Adrenal gland (tissue), 12 donors: Measurements from ENCODE around the gene GOLGA6C. TPM values are rescaled to one million over a fixed set of nuclear protein-coding genes. Genes with fewer than 3 reads are reported as not detected.
A peak's percentile ranks its signal among the peaks of the same experiment; 100 is the strongest.
"Not testable (repeated sequence)": the region's sequence is repeated elsewhere in the genome, so short reads cannot be mapped to it uniquely, and the experiment has no call there.

Source experiments
- DNase-seq, 7 donors: peaks; one replicate each; pipeline ENCODE4 v3.0.0-alpha.2; 2019 to 2020
- H3K27ac ChIP-seq, 5 donors: fragments of 200-600 bp; sonication (generic) in 4 of 5; 1 replicate in 3 of 5; 2 replicates in 2 of 5; pipeline versions ENCODE4 v1.5.1 to v1.8.0; 2016 to 2020; ENCODE audit warnings: mild to moderate bottlenecking in 1 of 5
- H3K27me3 ChIP-seq: fragments of 200-600 bp; 2 replicates; pipeline ENCODE4 v1.8.0; 2021
- H3K36me3 ChIP-seq, 2 donors: fragments of 200-600 bp; replicated peaks in 1 of 2; 1 replicate in 1 of 2; 2 replicates in 1 of 2; pipeline versions ENCODE4 v1.5.1 to v1.8.0; 2018 to 2022
- H3K4me1 ChIP-seq, 2 donors: fragments of 200-600 bp; replicated peaks in 1 of 2; 1 replicate in 1 of 2; 2 replicates in 1 of 2; pipeline versions ENCODE4 v1.5.1 to v1.8.0; 2018 to 2021
- H3K4me3 ChIP-seq, 4 donors: fragments of 200-600 bp; sonication (generic) in 3 of 4; one replicate each; pipeline ENCODE4 v1.5.1; 2016 to 2018
- H3K9me3 ChIP-seq, 3 donors: fragments of 200-600 bp; sonication (generic) in 1 of 3; replicated peaks in 1 of 3; 1 replicate in 2 of 3; 2 replicates in 1 of 3; pipeline versions ENCODE4 v1.5.1 to v1.8.0; 2016 to 2021
- WGBS, 4 donors: extraction: QIAGEN DNeasy Blood & Tissue Kit in 2 of 4; methylation state at CpG; one replicate each; pipeline versions ENCODE4 v1.1.5 to v1.1.7; 2013 to 2017; 5-methylcytosine and 5-hydroxymethylcytosine counted together
- intact Hi-C, 2 donors: fragments of 100-400 bp; cut with DNase I; formaldehyde crosslinking; loops; one replicate each; pipeline versions ENCODE4 v1.14.1 to v1.15.0; 2022 to 2023
- polyA plus RNA-seq, 3 donors: library from polyadenylated mRNA; stranded (reverse); fragments of 200-250 nt in 2 of 3; fragments of 350-450 nt in 1 of 3; fragmentation: Illumina TruSeq in 1 of 3; extraction: RNeasy Lipid Tissue Mini Kit (QIAGEN cat#74804) in 1 of 3; gene quantifications; one replicate each; pipeline ENCODE4 v1.2.3, GENCODE V29; 2013 to 2014
- total RNA-seq, 9 donors: library from RNA; depleted of rRNA in 4 of 9; stranded (reverse); fragments of >200 nt in 4 of 9; fragments of 120-200 nt in 1 of 9; fragmentation: NEBNext Ultra II Directional in 1 of 9; extraction: Animal tissue kit (Norgen Biotek cat#: 25700) in 1 of 9; gene quantifications; one replicate each; pipeline versions ENCODE4 v1.1.0 to v1.2.4, GENCODE V29; 2013 to 2023
- TF ChIP-seq, protein P1 (sequence below), 6 experiments: fragments of 450-650 bp in 4 of 6; fragments of 200-600 bp in 2 of 6; sonication (generic) in 1 of 6; IDR thresholded peaks; 1 replicate in 5 of 6; 2 replicates in 1 of 6; pipeline versions ENCODE4 v1.5.1 to v1.8.0; 2016 to 2021; ENCODE audit warnings: antibody characterized with exemption in 6 of 6, mild to moderate bottlenecking in 2 of 6, moderate library complexity in 1 of 6
- donor health status: healthy with polysubstance abuse.
- donor health status: Bipolar disorder and iron deficiency.
- donor health status: DM: yes; HTN: yes; CAD: no.
- donor health status: DM: no; HTN: no; CAD: no.
- donor health status: DM: no; HTN: no; CAD: no.
- donor health status: DM: yes; HTN: yes; CAD: no.

Gene GOLGA6C
- total and polyA plus RNA-seq, 12 donors: not detected

- H3K27ac ChIP-seq, H3K9me3 ChIP-seq, H3K27me3 ChIP-seq, H3K4me3 ChIP-seq, H3K4me1 ChIP-seq, H3K36me3 ChIP-seq, intact Hi-C loops: not testable (repeated sequence)
- TF ChIP-seq, protein P1, sequence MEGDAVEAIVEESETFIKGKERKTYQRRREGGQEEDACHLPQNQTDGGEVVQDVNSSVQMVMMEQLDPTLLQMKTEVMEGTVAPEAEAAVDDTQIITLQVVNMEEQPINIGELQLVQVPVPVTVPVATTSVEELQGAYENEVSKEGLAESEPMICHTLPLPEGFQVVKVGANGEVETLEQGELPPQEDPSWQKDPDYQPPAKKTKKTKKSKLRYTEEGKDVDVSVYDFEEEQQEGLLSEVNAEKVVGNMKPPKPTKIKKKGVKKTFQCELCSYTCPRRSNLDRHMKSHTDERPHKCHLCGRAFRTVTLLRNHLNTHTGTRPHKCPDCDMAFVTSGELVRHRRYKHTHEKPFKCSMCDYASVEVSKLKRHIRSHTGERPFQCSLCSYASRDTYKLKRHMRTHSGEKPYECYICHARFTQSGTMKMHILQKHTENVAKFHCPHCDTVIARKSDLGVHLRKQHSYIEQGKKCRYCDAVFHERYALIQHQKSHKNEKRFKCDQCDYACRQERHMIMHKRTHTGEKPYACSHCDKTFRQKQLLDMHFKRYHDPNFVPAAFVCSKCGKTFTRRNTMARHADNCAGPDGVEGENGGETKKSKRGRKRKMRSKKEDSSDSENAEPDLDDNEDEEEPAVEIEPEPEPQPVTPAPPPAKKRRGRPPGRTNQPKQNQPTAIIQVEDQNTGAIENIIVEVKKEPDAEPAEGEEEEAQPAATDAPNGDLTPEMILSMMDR (IDR thresholded peaks at IDR 0.05): peak; percentile 38 to 72 (median 61)
- peak; percentile 85 to 97 (median 92) for DNase-seq
- 47 to 66% (median 62%) methylated on average over 4 to 5 of the region's 5 CpGs for WGBS, 4 donors
Observed at GRCh38 chr15:75274509-75275107, 16.5 kb downstream of the GOLGA6C start.

DNA sequence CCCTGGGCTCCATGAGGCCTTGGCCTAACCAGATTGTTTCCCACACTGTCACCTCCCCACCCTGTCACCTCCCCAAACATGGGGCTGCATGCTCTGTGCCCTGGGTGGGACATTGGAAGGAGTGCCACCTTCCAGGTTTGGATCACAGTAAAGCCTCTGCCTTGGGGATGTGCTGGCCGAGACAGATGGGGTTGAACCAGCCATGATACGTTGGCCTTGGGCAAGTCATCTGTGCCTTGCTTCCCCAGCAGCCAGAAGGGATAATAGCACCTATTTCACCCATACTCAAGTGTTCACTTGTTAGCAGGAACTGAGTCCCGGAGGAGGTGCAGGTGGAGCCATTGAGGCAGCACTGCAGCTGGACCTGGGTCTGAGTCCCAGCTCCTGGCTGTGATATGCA is 17.5 kb downstream of the GOLGA6C start:
- H3K27me3 ChIP-seq, H3K4me3 ChIP-seq, H3K27ac ChIP-seq, H3K9me3 ChIP-seq, H3K4me1 ChIP-seq, intact Hi-C loops, H3K36me3 ChIP-seq: not testable (repeated sequence)
- WGBS, 4 donors: 66 to 81% (median 70%) methylated on average over 3 of the region's 3 CpGs
- peak in 2 of 7 donors; percentile 1 to 20 for DNase-seq

GRCh38 chr15:75278497-75278896 is 20.4 kb downstream of the GOLGA6C start:
- DNase-seq, intact Hi-C loops, H3K4me1 ChIP-seq, H3K27me3 ChIP-seq, H3K27ac ChIP-seq, H3K9me3 ChIP-seq, H3K4me3 ChIP-seq, H3K36me3 ChIP-seq: not testable (repeated sequence)
- 86% methylated on average over 1 of the region's 1 CpG; no CpG with 5 or more reads in 3 of the 4 donors for WGBS, 4 donors

- H3K9me3 ChIP-seq, H3K4me1 ChIP-seq, H3K27me3 ChIP-seq, H3K27ac ChIP-seq, H3K36me3 ChIP-seq, intact Hi-C loops, H3K4me3 ChIP-seq: not testable (repeated sequence)
- peak in 1 of 7 donors; percentile 46 for DNase-seq
- 66% methylated on average over 2 of the region's 7 CpGs; no CpG with 5 or more reads in 3 of the 4 donors for WGBS, 4 donors
Observed at GRCh38 chr15:75282572-75282971, 24.4 kb downstream of the GOLGA6C start, which contains the start of gene GOLGA6D. Gene GOLGA6D (plus strand): TSS chr15:75282835. CDS start chr15:75282876, 41 bp downstream.

DNA sequence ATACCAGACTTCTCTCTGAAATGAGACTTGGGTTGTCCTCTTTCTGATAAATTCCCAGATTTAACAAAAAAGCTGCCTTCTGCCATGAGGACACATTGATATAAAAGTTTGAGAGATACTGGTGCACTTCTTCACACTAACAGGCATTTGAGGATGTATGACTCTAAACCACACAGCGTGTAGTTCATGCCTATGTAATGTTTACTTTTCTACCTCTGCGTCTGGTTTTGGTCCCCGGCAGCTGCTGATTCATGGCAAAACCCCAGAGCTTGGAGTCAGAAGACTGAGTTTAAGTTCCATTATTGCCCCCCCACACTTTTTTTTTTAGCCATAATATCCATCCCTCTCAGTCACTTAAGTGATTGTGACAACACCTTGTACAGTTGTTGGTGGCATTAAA is 26.0 kb downstream of the GOLGA6C start:
- H3K9me3 ChIP-seq, DNase-seq, H3K27ac ChIP-seq, H3K4me1 ChIP-seq, intact Hi-C loops, H3K36me3 ChIP-seq, H3K27me3 ChIP-seq, H3K4me3 ChIP-seq: not testable (repeated sequence)
- no CpG with 5 or more reads among the region's 3 CpGs for WGBS, 4 donors

DNA sequence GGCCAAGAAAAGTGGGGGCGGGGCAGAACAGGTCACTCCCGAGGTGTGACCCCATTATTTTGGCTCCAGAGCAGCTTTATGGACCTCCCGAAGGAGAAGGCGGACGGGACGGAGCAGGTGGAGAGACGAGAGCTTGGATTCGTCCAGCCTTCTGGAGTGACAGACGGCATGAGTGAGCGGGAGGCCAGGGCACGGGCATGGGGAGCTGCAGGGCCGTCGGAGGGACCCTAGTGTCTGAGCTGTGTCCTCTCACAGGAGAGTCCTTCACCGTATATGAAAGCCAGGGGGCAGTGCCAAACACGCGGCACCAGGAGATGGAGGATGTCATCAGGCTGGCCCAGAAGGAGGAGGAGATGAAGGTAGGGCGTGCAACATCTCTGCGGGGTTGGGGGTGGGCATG is 35.5 kb downstream of the GOLGA6C start:
- intact Hi-C loops, H3K27ac ChIP-seq, H3K27me3 ChIP-seq, H3K4me1 ChIP-seq, H3K36me3 ChIP-seq, H3K4me3 ChIP-seq, H3K9me3 ChIP-seq, DNase-seq: not testable (repeated sequence)
- 63 to 68% methylated on average over 3 to 6 of the region's 18 CpGs; no CpG with 5 or more reads in 2 of the 4 donors for WGBS, 4 donors

DNA sequence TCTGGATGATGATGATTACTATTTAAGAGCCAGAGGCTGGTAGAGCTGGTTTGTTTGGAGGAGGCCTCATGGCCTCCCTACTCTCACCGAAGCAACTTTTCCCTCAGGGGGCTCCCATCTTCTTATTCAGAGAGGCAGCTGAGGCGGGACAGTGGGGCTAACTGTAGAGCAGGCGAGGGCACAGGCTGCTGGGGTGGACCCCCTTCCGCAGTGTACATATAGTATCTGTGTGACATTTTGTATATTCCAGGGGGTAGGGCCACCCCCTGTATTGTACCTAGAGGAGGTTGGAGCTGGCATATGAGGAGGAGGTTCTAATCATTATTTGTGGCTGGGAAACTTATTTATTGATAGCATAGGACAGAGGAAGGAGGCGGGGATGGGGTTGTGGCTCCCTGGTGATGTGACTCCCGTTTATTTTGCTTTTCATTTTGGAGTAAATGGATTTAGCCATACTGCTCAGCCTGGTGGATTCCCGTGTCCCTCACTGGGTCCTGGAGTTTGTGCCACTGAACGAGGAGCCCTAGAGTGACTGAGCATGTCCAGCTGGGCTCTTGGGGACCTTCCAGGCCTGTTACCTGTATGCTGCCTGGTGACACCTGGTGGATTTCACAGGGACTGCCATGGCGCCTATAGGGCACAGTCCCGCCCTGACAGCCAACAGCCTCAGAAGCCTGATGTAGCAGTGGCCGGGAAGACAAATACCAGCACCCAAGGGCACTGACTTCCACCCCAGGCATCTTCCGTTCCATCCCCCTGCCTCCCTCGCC is 40.6 kb downstream of the GOLGA6C start:
- H3K9me3 ChIP-seq, H3K4me3 ChIP-seq, H3K27ac ChIP-seq, intact Hi-C loops, H3K27me3 ChIP-seq, H3K4me1 ChIP-seq, H3K36me3 ChIP-seq: not testable (repeated sequence)
- peak in 2 of 7 donors; percentile 30 to 44 for DNase-seq
- 65 to 86% (median 75%) methylated on average over 1 to 6 of the region's 13 CpGs; no CpG with 5 or more reads in 1 of the 4 donors for WGBS, 4 donors
